Keratinocyte (primary cell): ENCODE results near the gene R3HDM1. TPM values are rescaled to one million over a fixed set of nuclear protein-coding genes. Genes with fewer than 3 reads are reported as not detected.

ENCODE experiments used
- DNase-seq: peaks from one replicate; pipeline ENCODE4 v3.0.0-alpha.2; 2011; ENCODE audit warnings: low read depth, missing footprints, low spot score
- FAIRE-seq: peaks from 2 replicates; lab custom pipeline; 2011; peaks lifted over from hg19 to GRCh38; lab: Jason Lieb, UNC
- H2AFZ ChIP-seq: 2 replicates; pipeline ENCODE4 v1.6.0; 2012; ENCODE audit warnings: low read length, control low read depth, inconsistent platforms; ENCODE audit not compliant: control insufficient read depth
- H3K27ac ChIP-seq: 2 replicates; pipeline ENCODE4 v1.5.1; 2011; ENCODE audit warnings: low read length; ENCODE audit not compliant: control insufficient read depth, insufficient read depth
- H3K27me3 ChIP-seq: 3 replicates; pipeline ENCODE4 v1.6.0; 2011; ENCODE audit warnings: low read length; ENCODE audit not compliant: control insufficient read depth, insufficient read depth; ENCODE audit errors: extremely low read depth
- H3K36me3 ChIP-seq, 2 experiments: 2 replicates in 1 of 2; 3 replicates in 1 of 2; pipeline ENCODE4 v1.5.1; 2011; ENCODE audit warnings: low read length in 2 of 2, mild to moderate bottlenecking in 1 of 2; ENCODE audit not compliant: control insufficient read depth in 2 of 2, insufficient read depth in 2 of 2; ENCODE audit errors: extremely low read depth in 1 of 2
- H3K4me1 ChIP-seq: 3 replicates; pipeline ENCODE4 v1.5.1; 2011; ENCODE audit warnings: low read length; ENCODE audit not compliant: control insufficient read depth, insufficient read depth; ENCODE audit errors: extremely low read depth
- H3K4me2 ChIP-seq: 3 replicates; pipeline ENCODE4 v1.6.0; 2011; ENCODE audit warnings: low read depth, low read length; ENCODE audit not compliant: control insufficient read depth, insufficient read depth; ENCODE audit errors: extremely low read depth
- H3K4me3 ChIP-seq, 3 experiments: fragments of 200-600 bp in 1 of 3; sonication (generic) in 1 of 3; 2 replicates in 2 of 3; 3 replicates in 1 of 3; pipeline ENCODE4 v1.5.1; 2011 to 2016; ENCODE audit warnings: low read length in 3 of 3, mild to moderate bottlenecking in 3 of 3, control low read depth in 2 of 3, inconsistent platforms in 1 of 3, low read depth in 1 of 3, mixed read lengths in 1 of 3, mixed run types in 1 of 3, moderate library complexity in 1 of 3; ENCODE audit not compliant: control insufficient read depth in 2 of 3, insufficient read depth in 2 of 3; ENCODE audit errors: extremely low read depth in 1 of 3
- H3K79me2 ChIP-seq: 2 replicates; pipeline ENCODE4 v1.6.0; 2012; ENCODE audit warnings: low read length; ENCODE audit not compliant: control insufficient read depth, insufficient read depth
- H3K9ac ChIP-seq: 3 replicates; pipeline ENCODE4 v1.6.0; 2011; ENCODE audit warnings: low read length; ENCODE audit not compliant: control insufficient read depth, insufficient read depth; ENCODE audit errors: extremely low read depth
- H3K9me1 ChIP-seq: 3 replicates; pipeline ENCODE4 v1.6.0; 2011; ENCODE audit warnings: low read length; ENCODE audit not compliant: control insufficient read depth, insufficient read depth; ENCODE audit errors: extremely low read depth
- H3K9me3 ChIP-seq: 2 replicates; pipeline ENCODE4 v1.5.1; 2012; ENCODE audit warnings: low read depth, low read length; ENCODE audit not compliant: control insufficient read depth
- H4K20me1 ChIP-seq: 3 replicates; pipeline ENCODE4 v1.6.0; 2011; ENCODE audit warnings: low read length; ENCODE audit not compliant: control insufficient read depth, insufficient read depth; ENCODE audit errors: extremely low read depth
- CTCF ChIP-seq, 3 experiments: IDR thresholded peaks in 1 of 3; conservative IDR thresholded peaks in 1 of 3; optimal IDR thresholded peaks in 1 of 3; 2 replicates in 2 of 3; 3 replicates in 1 of 3; pipeline versions ENCODE3 to v1.5.1; 2011; ENCODE audit warnings: low read length in 3 of 3, mild to moderate bottlenecking in 3 of 3, moderate library complexity in 2 of 3, control low read depth in 1 of 3, inconsistent platforms in 1 of 3; ENCODE audit not compliant: insufficient read depth in 2 of 3; ENCODE audit errors: extremely low read depth in 1 of 3
- EZH2 ChIP-seq: IDR thresholded peaks from one replicate; pipeline ENCODE4 v1.6.1; 2012; ENCODE audit warnings: inconsistent platforms, mild to moderate bottlenecking, low read length, moderate library complexity
- dilution Hi-C: fragments of 300-500 bp; cut with MboI; formaldehyde crosslinking; loops from one replicate; pipeline ENCODE4 v1.7.0; 2020; ENCODE audit warnings: low sequenced_read_pairs; ENCODE audit not compliant: extremely low pct_ligation_motif_present
- polyA plus RNA-seq, 5 experiments: library from polyadenylated mRNA; depleted of rRNA in 3 of 5; stranded (reverse) in 3 of 5; stranded (forward) in 1 of 5; unstranded in 1 of 5; fragments of >200 nt; gene quantifications; 1 replicate in 1 of 5; 2 replicates in 3 of 5; 3 replicates in 1 of 5; pipeline versions ENCODE4 v1.2.1 to v1.2.3, GENCODE V29; 2011 to 2012; ENCODE audit warnings: missing spikeins in 2 of 5, low read depth in 1 of 5, low replicate concordance in 1 of 5

The R3HDM1 gene
- polyA plus RNA-seq, 1 donor (not counting 4 experiments of a cell fraction or from before 2014, with no cell fraction given), result 41.0 TPM

GRCh38 chr2:135674453-135674852, 143.2 kb downstream of the R3HDM1 start:
- Histone ChIP-seq H3K4me1 (no peaks in the 10 kb centered on the region), H3K27ac (no peak overlapping the region), H3K27me3 (no peaks in the 10 kb centered on the region), H3K9ac (no peak overlapping the region), H3K9me1 (no peaks in the 10 kb centered on the region), H3K9me3 (no peaks in the 10 kb centered on the region), H3K4me3 (no peak overlapping the region), H4K20me1 (no peaks in the 10 kb centered on the region), H3K36me3 (peaks cover 0 to 2% of the 10 kb centered on the region in 2 experiments), H3K4me2 (no peak overlapping the region), H2AFZ (no peak overlapping the region), H3K79me2 (no peaks in the 10 kb centered on the region)
- dilution Hi-C loops, result no loop called here
- DNase-seq (no peak), FAIRE-seq (no peak)
- TF ChIP-seq EZH2 (no peak), CTCF (optimal IDR thresholded peaks at IDR 0.05 in 1 of 3, IDR thresholded peaks at IDR 0.05 in 1 of 3, conservative IDR thresholded peaks at IDR 0.05 in 1 of 3; ENCODE audit: extremely low read depth in 1 of 3, insufficient read depth in 2 of 3, low read length in 3 of 3) (no peak)

GRCh38 chr2:135676031-135676430, 144.7 kb downstream of the R3HDM1 start:
- FAIRE-seq (no peak), DNase-seq (no peak)
- TF ChIP-seq CTCF (optimal IDR thresholded peaks at IDR 0.05 in 1 of 3, IDR thresholded peaks at IDR 0.05 in 1 of 3, conservative IDR thresholded peaks at IDR 0.05 in 1 of 3; ENCODE audit: extremely low read depth in 1 of 3, insufficient read depth in 2 of 3, low read length in 3 of 3) (no peak), EZH2 (no peak)
- Histone ChIP-seq H2AFZ (no peak overlapping the region), H3K4me1 (no peaks in the 10 kb centered on the region), H3K4me3 (no peak overlapping the region), H3K4me2 (no peak overlapping the region), H3K27me3 (no peaks in the 10 kb centered on the region), H3K9me1 (no peaks in the 10 kb centered on the region), H3K79me2 (no peaks in the 10 kb centered on the region), H3K9me3 (no peaks in the 10 kb centered on the region), H4K20me1 (no peaks in the 10 kb centered on the region), H3K27ac (no peak overlapping the region), H3K9ac (no peak overlapping the region), H3K36me3 (peaks cover 1 to 2% of the 10 kb centered on the region in 2 experiments)
- dilution Hi-C loops, result no loop called here
